ENCODE results near the gene PARVB. TPM values are rescaled to one million over a fixed set of nuclear protein-coding genes. Genes with fewer than 3 reads are reported as not detected.
"Not testable (repeated sequence)": the region's sequence is repeated elsewhere in the genome, so short reads cannot be mapped to it uniquely, and the experiment has no call there.

Gene PARVB
- total and polyA plus RNA-seq, 2 donors (not counting 1 experiment from before 2014, with no cell fraction given), result 12.1 to 47.3 TPM

DNA sequence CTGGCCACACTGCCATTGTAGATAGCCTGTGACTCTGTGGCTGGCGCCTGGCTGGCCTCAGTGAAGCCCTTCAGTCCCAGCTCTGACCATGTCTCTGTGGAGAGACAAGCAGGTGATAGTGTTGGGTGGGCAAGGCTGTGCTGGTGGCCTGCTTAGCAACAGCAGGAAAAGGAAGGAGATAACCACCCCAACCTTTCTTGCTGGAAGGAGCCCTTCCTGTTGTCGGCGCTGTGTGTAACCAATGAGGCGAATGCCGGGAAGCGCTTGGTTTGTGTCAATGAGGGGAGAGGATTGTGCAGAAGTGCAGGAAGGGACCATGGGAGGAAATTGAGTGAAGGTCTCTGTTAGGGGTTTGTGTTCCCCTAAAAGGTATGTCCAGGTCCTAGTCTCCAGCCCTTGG is 27.3 kb downstream of the PARVB start:
- H3K9me3 ChIP-seq (ENCODE audit: control insufficient read depth, insufficient read depth, low read depth, low read length), result no peaks in the 10 kb centered on the region
- no peaks in the 10 kb centered on the region for H3K27me3 ChIP-seq (ENCODE audit: control insufficient read depth, insufficient read depth, low read length)
- no peaks in the 10 kb centered on the region for H3K79me2 ChIP-seq (ENCODE audit: control insufficient read depth, insufficient read depth, low read length)
- TF ChIP-seq, protein P1, sequence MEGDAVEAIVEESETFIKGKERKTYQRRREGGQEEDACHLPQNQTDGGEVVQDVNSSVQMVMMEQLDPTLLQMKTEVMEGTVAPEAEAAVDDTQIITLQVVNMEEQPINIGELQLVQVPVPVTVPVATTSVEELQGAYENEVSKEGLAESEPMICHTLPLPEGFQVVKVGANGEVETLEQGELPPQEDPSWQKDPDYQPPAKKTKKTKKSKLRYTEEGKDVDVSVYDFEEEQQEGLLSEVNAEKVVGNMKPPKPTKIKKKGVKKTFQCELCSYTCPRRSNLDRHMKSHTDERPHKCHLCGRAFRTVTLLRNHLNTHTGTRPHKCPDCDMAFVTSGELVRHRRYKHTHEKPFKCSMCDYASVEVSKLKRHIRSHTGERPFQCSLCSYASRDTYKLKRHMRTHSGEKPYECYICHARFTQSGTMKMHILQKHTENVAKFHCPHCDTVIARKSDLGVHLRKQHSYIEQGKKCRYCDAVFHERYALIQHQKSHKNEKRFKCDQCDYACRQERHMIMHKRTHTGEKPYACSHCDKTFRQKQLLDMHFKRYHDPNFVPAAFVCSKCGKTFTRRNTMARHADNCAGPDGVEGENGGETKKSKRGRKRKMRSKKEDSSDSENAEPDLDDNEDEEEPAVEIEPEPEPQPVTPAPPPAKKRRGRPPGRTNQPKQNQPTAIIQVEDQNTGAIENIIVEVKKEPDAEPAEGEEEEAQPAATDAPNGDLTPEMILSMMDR (conservative IDR thresholded peaks at IDR 0.05 in 1 of 2, IDR thresholded peaks at IDR 0.05 in 1 of 2; ENCODE audit: low read depth in 1 of 2, low read length in 2 of 2), result no peak
- TF ChIP-seq EZH2 (IDR thresholded peaks at IDR 0.05; ENCODE audit: low read length, missing control alignments), result no peak
- H3K27ac ChIP-seq (ENCODE audit: insufficient read depth, low read length), result no peak overlapping the region
- no peak overlapping the region for H2AFZ ChIP-seq (ENCODE audit: low read length)
- H3K36me3 ChIP-seq (ENCODE audit: control insufficient read depth, insufficient read depth, low read length), result no peaks in the 10 kb centered on the region
- H3K4me3 ChIP-seq (replicated peaks in 1 of 4; ENCODE audit: control extremely low read depth in 1 of 4, insufficient read depth in 1 of 4, low read depth in 3 of 4, low read length in 4 of 4), result no peak overlapping the region
- H3K4me1 ChIP-seq (ENCODE audit: control insufficient read depth, extremely low read depth, insufficient read depth, low read length), result no peaks in the 10 kb centered on the region
- DNase-seq (ENCODE audit: low read depth in 2 of 2), result no peak
- H3K9ac ChIP-seq (ENCODE audit: insufficient read depth, low read length), result no peak overlapping the region
- no peak overlapping the region for H3K4me2 ChIP-seq (ENCODE audit: extremely low read depth, insufficient read depth, low read length)
- no peaks in the 10 kb centered on the region for H4K20me1 ChIP-seq (ENCODE audit: control insufficient read depth, extremely low read depth, insufficient read depth, low read length)

DNA sequence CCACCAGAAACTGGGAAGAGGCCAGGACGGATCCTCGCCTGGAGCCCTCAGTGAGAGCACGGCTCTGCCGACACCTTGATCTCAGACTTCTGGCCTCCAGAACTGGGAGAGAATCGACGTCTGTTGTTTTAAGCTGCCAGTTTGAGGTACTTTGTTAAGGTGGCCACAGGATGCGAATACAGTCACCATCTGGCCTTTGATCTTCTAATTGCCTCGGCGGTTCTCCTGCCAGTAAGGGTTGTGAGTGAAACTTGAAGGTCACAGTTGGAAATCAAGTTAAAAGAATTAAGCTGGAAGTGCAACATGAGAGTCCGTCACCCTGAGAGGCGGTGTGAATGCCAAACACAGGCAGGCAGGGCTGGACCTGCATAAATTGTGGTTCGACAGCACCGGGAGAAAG is 27.9 kb downstream of the PARVB start:
- H3K36me3 ChIP-seq (ENCODE audit: control insufficient read depth, insufficient read depth, low read length), result no peaks in the 10 kb centered on the region
- no peak for DNase-seq (ENCODE audit: low read depth in 2 of 2)
- H3K9ac ChIP-seq (ENCODE audit: insufficient read depth, low read length), result no peak overlapping the region
- H3K4me1 ChIP-seq (ENCODE audit: control insufficient read depth, extremely low read depth, insufficient read depth, low read length), result no peaks in the 10 kb centered on the region
- H3K4me3 ChIP-seq (replicated peaks in 1 of 4; ENCODE audit: control extremely low read depth in 1 of 4, insufficient read depth in 1 of 4, low read depth in 3 of 4, low read length in 4 of 4), result no peak overlapping the region
- TF ChIP-seq, protein P1 (conservative IDR thresholded peaks at IDR 0.05 in 1 of 2, IDR thresholded peaks at IDR 0.05 in 1 of 2; ENCODE audit: low read depth in 1 of 2, low read length in 2 of 2), result no peak
- no peak for TF ChIP-seq EZH2 (IDR thresholded peaks at IDR 0.05; ENCODE audit: low read length, missing control alignments)
- H4K20me1 ChIP-seq (ENCODE audit: control insufficient read depth, extremely low read depth, insufficient read depth, low read length), result no peaks in the 10 kb centered on the region
- H2AFZ ChIP-seq (ENCODE audit: low read length), result no peak overlapping the region
- H3K9me3 ChIP-seq (ENCODE audit: control insufficient read depth, insufficient read depth, low read depth, low read length), result no peaks in the 10 kb centered on the region
- no peak overlapping the region for H3K27ac ChIP-seq (ENCODE audit: insufficient read depth, low read length)
- H3K4me2 ChIP-seq (ENCODE audit: extremely low read depth, insufficient read depth, low read length), result no peak overlapping the region
- H3K27me3 ChIP-seq (ENCODE audit: control insufficient read depth, insufficient read depth, low read length), result no peaks in the 10 kb centered on the region
- no peaks in the 10 kb centered on the region for H3K79me2 ChIP-seq (ENCODE audit: control insufficient read depth, insufficient read depth, low read length)

DNA sequence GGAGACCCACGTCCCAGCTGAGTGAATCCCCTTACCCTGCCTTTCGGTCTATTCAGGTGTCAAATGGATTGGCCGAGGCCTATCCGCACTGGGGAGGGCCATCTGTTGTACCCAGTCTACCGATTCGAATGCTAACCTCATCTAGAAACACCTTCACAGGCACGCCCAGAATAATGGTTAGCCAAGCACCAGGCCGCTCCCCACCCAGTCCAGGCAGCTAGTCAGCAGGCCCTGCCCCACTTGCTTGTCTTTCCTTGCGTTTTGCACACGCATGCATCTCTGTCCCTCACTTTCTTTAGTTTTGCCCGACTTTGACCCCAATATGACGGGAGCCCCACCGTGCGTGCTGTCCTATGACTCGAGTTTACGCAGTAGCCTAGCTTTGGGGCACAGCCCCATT is 31.7 kb downstream of the PARVB start:
- H3K36me3 ChIP-seq (ENCODE audit: control insufficient read depth, insufficient read depth, low read length), result no peaks in the 10 kb centered on the region
- H3K27me3 ChIP-seq (ENCODE audit: control insufficient read depth, insufficient read depth, low read length), result no peaks in the 10 kb centered on the region
- H3K4me2 ChIP-seq (ENCODE audit: extremely low read depth, insufficient read depth, low read length), result no peak overlapping the region
- no peak overlapping the region for H3K9ac ChIP-seq (ENCODE audit: insufficient read depth, low read length)
- H3K4me1 ChIP-seq (ENCODE audit: control insufficient read depth, extremely low read depth, insufficient read depth, low read length), result no peaks in the 10 kb centered on the region
- H3K79me2 ChIP-seq (ENCODE audit: control insufficient read depth, insufficient read depth, low read length), result no peaks in the 10 kb centered on the region
- no peaks in the 10 kb centered on the region for H4K20me1 ChIP-seq (ENCODE audit: control insufficient read depth, extremely low read depth, insufficient read depth, low read length)
- no peak overlapping the region for H3K27ac ChIP-seq (ENCODE audit: insufficient read depth, low read length)
- no peaks in the 10 kb centered on the region for H3K9me3 ChIP-seq (ENCODE audit: control insufficient read depth, insufficient read depth, low read depth, low read length)
- H3K4me3 ChIP-seq (replicated peaks in 1 of 4; ENCODE audit: control extremely low read depth in 1 of 4, insufficient read depth in 1 of 4, low read depth in 3 of 4, low read length in 4 of 4), result no peak overlapping the region
- no peak overlapping the region for H2AFZ ChIP-seq (ENCODE audit: low read length)
- DNase-seq (ENCODE audit: low read depth in 2 of 2), result no peak
- TF ChIP-seq, protein P1 (conservative IDR thresholded peaks at IDR 0.05 in 1 of 2, IDR thresholded peaks at IDR 0.05 in 1 of 2; ENCODE audit: low read depth in 1 of 2, low read length in 2 of 2), result no peak
- no peak for TF ChIP-seq EZH2 (IDR thresholded peaks at IDR 0.05; ENCODE audit: low read length, missing control alignments)

DNA sequence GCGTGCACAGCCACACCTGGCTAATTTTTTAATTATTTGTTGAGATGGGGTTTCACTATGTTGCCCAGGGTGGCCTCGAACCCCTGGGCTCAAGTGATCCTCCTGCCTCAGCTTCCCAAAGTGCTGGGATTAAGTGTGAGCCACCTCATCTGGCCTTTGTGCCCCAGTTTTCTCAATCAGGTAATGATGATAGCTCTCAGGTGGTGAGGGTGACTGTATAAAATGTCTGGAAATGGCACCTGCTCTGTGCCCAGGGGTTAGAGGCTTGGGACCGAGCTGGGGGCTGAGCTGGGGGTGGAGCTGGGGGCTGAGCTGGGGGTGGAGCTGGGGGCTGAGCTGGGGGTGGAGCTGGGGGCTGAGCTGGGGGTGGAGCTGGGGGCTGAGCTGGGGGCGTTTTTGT is 32.5 kb downstream of the PARVB start:
- H4K20me1 ChIP-seq (ENCODE audit: control insufficient read depth, extremely low read depth, insufficient read depth, low read length); H3K4me1 ChIP-seq (ENCODE audit: control insufficient read depth, extremely low read depth, insufficient read depth, low read length); H3K36me3 ChIP-seq (ENCODE audit: control insufficient read depth, insufficient read depth, low read length); H3K4me3 ChIP-seq (replicated peaks in 1 of 4; ENCODE audit: control extremely low read depth in 1 of 4, insufficient read depth in 1 of 4, low read depth in 3 of 4, low read length in 4 of 4); H3K9ac ChIP-seq (ENCODE audit: insufficient read depth, low read length); DNase-seq (ENCODE audit: low read depth in 2 of 2); H3K27ac ChIP-seq (ENCODE audit: insufficient read depth, low read length); H3K27me3 ChIP-seq (ENCODE audit: control insufficient read depth, insufficient read depth, low read length); H3K4me2 ChIP-seq (ENCODE audit: extremely low read depth, insufficient read depth, low read length); H2AFZ ChIP-seq (ENCODE audit: low read length); H3K79me2 ChIP-seq (ENCODE audit: control insufficient read depth, insufficient read depth, low read length); H3K9me3 ChIP-seq (ENCODE audit: control insufficient read depth, insufficient read depth, low read depth, low read length): not testable (repeated sequence)
